ENCODE measurements around the gene SELENOW.
A peak's percentile ranks its signal among the peaks of the same experiment; 100 is the strongest.

The SELENOW gene

GRCh38 chr19:47778049-47778953, at the start of gene SELENOW:
TSS of gene SELENOW (plus strand) at chr19:47778703. CDS start at chr19:47778786, 83 bp downstream.
- Histone ChIP-seq H3K36me3 (ENCODE audit: insufficient read depth, low read length) (peaks cover 12% of the 10 kb centered on the region), H3K4me1 (ENCODE audit: insufficient read depth, low read length) (peaks cover 26% of the 10 kb centered on the region), H3K9me3 (ENCODE audit: low read length) (no peaks in the 10 kb centered on the region), H3K27ac (ENCODE audit: low read depth, low read length) (peak within 1 kb of the TSS; percentile 89), H3K4me3 (ENCODE audit: low read depth in 1 of 2, low read length in 2 of 2) (peak within 1 kb of the TSS; percentile 93 to 94), H3K9ac (ENCODE audit: low read length) (peak within 1 kb of the TSS; percentile 73), H3K27me3 (ENCODE audit: control insufficient read depth in 1 of 2, insufficient read depth in 2 of 2, low read length in 2 of 2) (no peaks in the 10 kb centered on the region)

GRCh38 chr19:47729468-47729798, 49.1 kb upstream of the SELENOW start:
- no peak overlapping the region for H3K4me3 ChIP-seq (ENCODE audit: low read depth in 1 of 2, low read length in 2 of 2)
- H3K4me1 ChIP-seq (ENCODE audit: insufficient read depth, low read length), result peaks cover 24% of the 10 kb centered on the region
- H3K27ac ChIP-seq (ENCODE audit: low read depth, low read length), result peak overlapping the region; percentile 88
- peaks cover 41% of the 10 kb centered on the region for H3K36me3 ChIP-seq (ENCODE audit: insufficient read depth, low read length)
- no peaks in the 10 kb centered on the region for H3K9me3 ChIP-seq (ENCODE audit: low read length)
- no peak overlapping the region for H3K9ac ChIP-seq (ENCODE audit: low read length)
- no peaks in the 10 kb centered on the region for H3K27me3 ChIP-seq (ENCODE audit: control insufficient read depth in 1 of 2, insufficient read depth in 2 of 2, low read length in 2 of 2)

- peaks cover 24% of the 10 kb centered on the region for H3K4me1 ChIP-seq (ENCODE audit: insufficient read depth, low read length)
- no peaks in the 10 kb centered on the region for H3K9me3 ChIP-seq (ENCODE audit: low read length)
- H3K9ac ChIP-seq (ENCODE audit: low read length), result no peak overlapping the region
- H3K27ac ChIP-seq (ENCODE audit: low read depth, low read length), result peak overlapping the region; percentile 88
- H3K4me3 ChIP-seq (ENCODE audit: low read depth in 1 of 2, low read length in 2 of 2), result no peak overlapping the region
- H3K27me3 ChIP-seq (ENCODE audit: control insufficient read depth in 1 of 2, insufficient read depth in 2 of 2, low read length in 2 of 2), result no peaks in the 10 kb centered on the region
- peaks cover 38% of the 10 kb centered on the region for H3K36me3 ChIP-seq (ENCODE audit: insufficient read depth, low read length)
Observed at GRCh38 chr19:47729799-47730520, 48.5 kb upstream of the SELENOW start.

- no peaks in the 10 kb centered on the region for H3K27me3 ChIP-seq (ENCODE audit: control insufficient read depth in 1 of 2, insufficient read depth in 2 of 2, low read length in 2 of 2)
- no peak overlapping the region for H3K4me3 ChIP-seq (ENCODE audit: low read depth in 1 of 2, low read length in 2 of 2)
- peak overlapping the region; percentile 88 for H3K27ac ChIP-seq (ENCODE audit: low read depth, low read length)
- H3K9ac ChIP-seq (ENCODE audit: low read length), result no peak overlapping the region
- peaks cover 38% of the 10 kb centered on the region for H3K36me3 ChIP-seq (ENCODE audit: insufficient read depth, low read length)
- peaks cover 24% of the 10 kb centered on the region for H3K4me1 ChIP-seq (ENCODE audit: insufficient read depth, low read length)
- no peaks in the 10 kb centered on the region for H3K9me3 ChIP-seq (ENCODE audit: low read length)
Observed at GRCh38 chr19:47730521-47730889, 48.0 kb upstream of the SELENOW start.

GRCh38 chr19:47730910-47731309, 47.6 kb upstream of the SELENOW start:
- no peak overlapping the region for H3K9ac ChIP-seq (ENCODE audit: low read length)
- H3K4me1 ChIP-seq (ENCODE audit: insufficient read depth, low read length), result peaks cover 24% of the 10 kb centered on the region
- no peaks in the 10 kb centered on the region for H3K27me3 ChIP-seq (ENCODE audit: control insufficient read depth in 1 of 2, insufficient read depth in 2 of 2, low read length in 2 of 2)
- H3K9me3 ChIP-seq (ENCODE audit: low read length), result no peaks in the 10 kb centered on the region
- H3K27ac ChIP-seq (ENCODE audit: low read depth, low read length), result no peak overlapping the region
- H3K36me3 ChIP-seq (ENCODE audit: insufficient read depth, low read length), result peaks cover 36% of the 10 kb centered on the region
- H3K4me3 ChIP-seq (ENCODE audit: low read depth in 1 of 2, low read length in 2 of 2), result no peak overlapping the region

- no peaks in the 10 kb centered on the region for H3K9me3 ChIP-seq (ENCODE audit: low read length)
- H3K4me1 ChIP-seq (ENCODE audit: insufficient read depth, low read length), result no peaks in the 10 kb centered on the region
- no peak overlapping the region for H3K4me3 ChIP-seq (ENCODE audit: low read depth in 1 of 2, low read length in 2 of 2)
- H3K27me3 ChIP-seq (ENCODE audit: control insufficient read depth in 1 of 2, insufficient read depth in 2 of 2, low read length in 2 of 2), result no peaks in the 10 kb centered on the region
- no peak overlapping the region for H3K9ac ChIP-seq (ENCODE audit: low read length)
- no peak overlapping the region for H3K27ac ChIP-seq (ENCODE audit: low read depth, low read length)
- H3K36me3 ChIP-seq (ENCODE audit: insufficient read depth, low read length), result peaks cover 37% of the 10 kb centered on the region
Observed at GRCh38 chr19:47735131-47735530, 43.4 kb upstream of the SELENOW start.

- H3K4me1 ChIP-seq (ENCODE audit: insufficient read depth, low read length), result peaks cover 19% of the 10 kb centered on the region
- peaks cover 24% of the 10 kb centered on the region for H3K36me3 ChIP-seq (ENCODE audit: insufficient read depth, low read length)
- H3K9me3 ChIP-seq (ENCODE audit: low read length), result no peaks in the 10 kb centered on the region
- H3K4me3 ChIP-seq (ENCODE audit: low read depth in 1 of 2, low read length in 2 of 2), result no peak overlapping the region
- no peak overlapping the region for H3K27ac ChIP-seq (ENCODE audit: low read depth, low read length)
- H3K9ac ChIP-seq (ENCODE audit: low read length), result no peak overlapping the region
- H3K27me3 ChIP-seq (ENCODE audit: control insufficient read depth in 1 of 2, insufficient read depth in 2 of 2, low read length in 2 of 2), result no peaks in the 10 kb centered on the region
Observed at GRCh38 chr19:47740866-47741519, 37.5 kb upstream of the SELENOW start.

- Histone ChIP-seq H3K4me1 (ENCODE audit: insufficient read depth, low read length) (peaks cover 26% of the 10 kb centered on the region), H3K27me3 (ENCODE audit: control insufficient read depth in 1 of 2, insufficient read depth in 2 of 2, low read length in 2 of 2) (no peaks in the 10 kb centered on the region), H3K9me3 (ENCODE audit: low read length) (no peaks in the 10 kb centered on the region), H3K9ac (ENCODE audit: low read length) (no peak overlapping the region), H3K36me3 (ENCODE audit: insufficient read depth, low read length) (peaks cover 17% of the 10 kb centered on the region), H3K27ac (ENCODE audit: low read depth, low read length) (no peak overlapping the region), H3K4me3 (ENCODE audit: low read depth in 1 of 2, low read length in 2 of 2) (no peak overlapping the region)
Observed at GRCh38 chr19:47741544-47742140, 36.9 kb upstream of the SELENOW start.

GRCh38 chr19:47742634-47743033, 35.9 kb upstream of the SELENOW start:
- H3K4me1 ChIP-seq (ENCODE audit: insufficient read depth, low read length), result peaks cover 29% of the 10 kb centered on the region
- H3K27me3 ChIP-seq (ENCODE audit: control insufficient read depth in 1 of 2, insufficient read depth in 2 of 2, low read length in 2 of 2), result no peaks in the 10 kb centered on the region
- no peaks in the 10 kb centered on the region for H3K9me3 ChIP-seq (ENCODE audit: low read length)
- H3K9ac ChIP-seq (ENCODE audit: low read length), result peak overlapping the region; percentile 19
- peak overlapping the region; percentile 98 for H3K27ac ChIP-seq (ENCODE audit: low read depth, low read length)
- peak overlapping the region in 1 of 2 donors; percentile 37 for H3K4me3 ChIP-seq (ENCODE audit: low read depth in 1 of 2, low read length in 2 of 2)
- H3K36me3 ChIP-seq (ENCODE audit: insufficient read depth, low read length), result peaks cover 19% of the 10 kb centered on the region

GRCh38 chr19:47745010-47745901, 33.2 kb upstream of the SELENOW start, which contains the start of gene NOP53:
TSS of gene NOP53 (plus strand) at chr19:47745546. CDS start at chr19:47745560, 14 bp downstream.
- H3K9ac ChIP-seq (ENCODE audit: low read length), result no peak within 1 kb of the TSS
- H3K27ac ChIP-seq (ENCODE audit: low read depth, low read length), result peak within 1 kb of the TSS; percentile 98
- no peaks in the 10 kb centered on the region for H3K9me3 ChIP-seq (ENCODE audit: low read length)
- peaks cover 29% of the 10 kb centered on the region for H3K4me1 ChIP-seq (ENCODE audit: insufficient read depth, low read length)
- peak within 1 kb of the TSS; percentile 52 to 83 for H3K4me3 ChIP-seq (ENCODE audit: low read depth in 1 of 2, low read length in 2 of 2)
- H3K36me3 ChIP-seq (ENCODE audit: insufficient read depth, low read length), result peaks cover 27% of the 10 kb centered on the region
- H3K27me3 ChIP-seq (ENCODE audit: control insufficient read depth in 1 of 2, insufficient read depth in 2 of 2, low read length in 2 of 2), result no peaks in the 10 kb centered on the region
